LoVo (cell line): Measurements from ENCODE around the gene DMPK.
"Not testable (repeated sequence)": the region's sequence is repeated elsewhere in the genome, so short reads cannot be mapped to it uniquely, and the experiment has no call there.

ENCODE experiments used
- DNase-seq: peaks from one replicate; pipeline ENCODE4 v3.0.0-alpha.2; 2016; ENCODE audit warnings: low spot score

DMPK gene

DNA sequence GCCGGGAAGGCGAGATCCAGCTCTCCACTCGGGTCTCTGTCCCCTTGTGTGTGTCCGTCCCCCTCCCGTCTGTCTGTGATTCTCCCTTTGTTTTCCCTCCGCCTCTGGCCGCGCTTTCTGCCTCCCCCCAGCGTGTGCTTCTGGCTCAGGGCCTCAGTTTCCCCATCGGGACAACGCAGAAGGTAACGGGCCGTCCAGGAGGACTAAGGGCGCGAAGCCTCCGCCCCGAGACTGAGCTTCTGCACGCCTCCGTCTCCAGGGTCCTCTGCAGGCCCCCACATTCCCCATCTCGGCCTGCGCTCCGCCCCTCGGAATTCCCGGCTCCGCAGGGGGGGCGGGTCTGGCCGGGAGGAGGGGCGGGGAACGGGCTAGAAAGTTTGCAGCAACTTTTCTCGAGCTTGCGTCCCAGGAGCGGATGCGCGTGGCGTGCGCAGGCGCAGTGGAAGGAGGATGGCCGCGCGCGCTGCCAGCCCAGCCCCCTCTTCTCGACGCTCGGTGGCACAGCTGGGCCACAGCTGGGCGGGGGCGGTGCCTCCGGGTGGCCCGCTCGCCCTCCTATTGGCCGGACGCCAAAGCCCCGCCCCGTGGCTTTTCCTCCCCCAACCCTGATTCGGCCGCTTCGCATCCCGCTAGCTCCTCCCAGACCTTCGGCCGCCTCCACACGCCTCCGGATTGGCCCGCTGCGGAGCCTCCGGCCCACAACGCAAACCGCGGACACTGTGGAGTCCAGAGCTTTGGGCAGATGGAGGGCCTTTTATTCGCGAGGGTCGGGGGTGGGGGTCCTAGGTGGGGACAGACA is 13.1 kb downstream of the DMPK start, which contains the start of gene SIX5:
Gene SIX5, minus strand, starts transcription at position 269 of the 799 bp plus-strand sequence. CDS start 408 bp downstream, outside the sequence.
- DNase-seq, result peak; percentile 98

GRCh38 chr19:45768655-45768983 is 13.7 kb downstream of the DMPK start:
- DNase-seq, result peak; percentile 36

- DNase-seq, result peak; percentile 37
Observed at GRCh38 chr19:45767881-45768654, 14.2 kb downstream of the DMPK start.

DNA sequence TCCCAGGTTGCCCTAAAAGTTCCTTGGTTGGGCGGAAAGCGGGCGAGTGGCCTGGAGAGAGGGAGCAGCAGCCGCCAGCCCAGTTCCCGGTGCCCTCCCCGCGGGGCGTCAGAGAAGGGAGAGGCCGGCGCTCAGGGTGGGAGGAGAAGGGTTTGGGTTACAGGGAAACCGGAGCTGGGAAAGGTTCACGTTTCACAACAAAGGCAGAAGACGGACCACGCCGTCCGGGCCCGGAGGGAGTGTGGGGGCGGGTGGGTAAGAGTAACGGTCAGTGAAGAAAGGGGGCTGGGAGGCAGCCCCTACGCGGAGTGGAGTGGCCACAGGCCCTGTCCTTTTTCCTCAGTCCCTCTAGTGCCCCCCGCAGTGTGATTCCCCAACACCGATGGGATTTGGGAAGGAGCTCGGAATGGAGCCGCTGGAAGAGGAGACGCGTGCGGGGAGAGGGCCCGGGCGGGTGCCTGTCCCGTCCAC is 14.8 kb downstream of the DMPK start:
- DNase-seq, result peak; percentile 44

GRCh38 chr19:45766869-45767346 is 15.4 kb downstream of the DMPK start:
- no peak for DNase-seq

DNA sequence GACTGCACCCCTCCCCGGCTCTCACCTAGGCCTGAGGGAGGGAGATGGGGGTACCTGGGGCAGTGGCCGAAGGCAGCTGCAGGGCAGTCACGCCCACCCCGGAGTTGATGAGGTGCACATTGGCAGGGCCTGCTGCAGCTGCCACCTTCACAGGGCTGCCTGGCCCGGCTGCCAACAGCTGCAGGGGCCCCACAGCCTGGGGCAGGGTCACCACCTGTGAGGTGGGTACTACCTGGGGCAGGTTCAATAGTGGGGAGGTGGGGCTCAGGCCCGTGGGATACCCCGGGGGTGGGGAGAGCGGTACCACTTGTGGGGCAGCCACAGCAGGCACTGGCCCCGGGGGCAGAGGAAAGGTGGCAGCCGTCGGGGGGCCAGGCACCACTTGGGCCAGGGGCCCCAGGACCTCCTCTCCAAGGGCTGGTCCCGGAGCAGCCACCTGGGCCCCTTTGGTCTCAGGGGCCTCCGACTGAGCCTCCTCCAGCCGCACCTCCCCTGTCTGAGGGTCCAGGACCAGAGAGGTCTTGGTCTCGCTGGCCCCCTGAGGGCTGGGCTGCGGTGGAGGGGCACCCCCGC is 15.9 kb downstream of the DMPK start:
- DNase-seq, result no peak

DNA sequence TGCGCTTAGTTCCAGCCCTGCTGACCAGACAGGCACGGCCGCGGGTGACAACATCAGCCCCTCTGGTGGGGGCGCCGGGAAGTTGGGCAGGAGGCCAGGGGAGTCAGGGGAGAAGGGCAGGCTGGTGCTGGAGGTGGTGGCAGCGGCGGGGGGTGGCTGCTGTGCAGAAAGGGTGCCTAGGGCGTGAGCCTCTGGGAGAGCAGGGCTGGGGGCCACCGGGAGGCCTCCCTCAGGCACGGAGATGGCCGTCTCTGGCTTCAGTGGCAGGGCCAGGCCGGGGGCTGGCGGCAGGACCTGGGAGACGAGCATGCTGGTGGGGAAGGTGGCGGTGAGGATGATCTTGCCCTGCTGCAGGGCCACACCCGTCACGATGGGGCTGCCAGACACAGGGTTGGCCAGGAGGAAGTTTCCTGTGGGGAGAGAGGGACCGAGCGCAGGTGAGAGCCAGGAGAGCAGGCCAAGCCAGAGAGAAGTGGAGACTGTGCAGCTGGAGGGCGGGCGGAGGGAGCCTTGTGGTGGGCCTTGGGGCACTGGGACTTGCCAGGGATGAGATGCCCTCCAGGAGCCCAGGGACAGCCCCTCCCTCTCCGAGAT is 16.5 kb downstream of the DMPK start:
- no peak for DNase-seq

GRCh38 chr19:45764945-45765701 is 17.2 kb downstream of the DMPK start:
- DNase-seq, result no peak

GRCh38 chr19:45764475-45764874 is 17.8 kb downstream of the DMPK start:
- no peak for DNase-seq

- no peak for DNase-seq
Observed at GRCh38 chr19:45763691-45764294, 18.5 kb downstream of the DMPK start.

- no peak for DNase-seq
Observed at GRCh38 chr19:45762870-45763631, 19.2 kb downstream of the DMPK start.

DNA sequence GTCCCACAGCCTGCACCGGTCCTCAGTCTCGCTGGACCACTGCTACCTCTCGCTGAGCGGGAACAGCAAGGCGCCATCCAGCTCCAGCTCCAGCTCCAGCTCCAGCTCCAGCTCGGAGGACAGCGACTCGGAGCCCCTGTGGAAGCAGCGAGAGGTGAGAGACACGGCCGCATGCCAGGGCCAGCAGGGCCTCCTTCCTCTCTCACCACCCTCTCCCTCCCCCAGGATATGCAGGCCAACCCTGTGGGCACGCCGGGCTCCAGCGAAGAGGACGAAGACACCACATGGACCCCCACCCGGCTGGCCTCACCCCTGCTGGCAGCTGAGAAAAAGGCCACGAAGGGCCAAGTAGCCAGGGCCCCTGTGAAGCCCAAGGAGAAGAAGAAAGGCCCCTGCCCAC is 20.6 kb downstream of the DMPK start:
- DNase-seq, result no peak

DNA sequence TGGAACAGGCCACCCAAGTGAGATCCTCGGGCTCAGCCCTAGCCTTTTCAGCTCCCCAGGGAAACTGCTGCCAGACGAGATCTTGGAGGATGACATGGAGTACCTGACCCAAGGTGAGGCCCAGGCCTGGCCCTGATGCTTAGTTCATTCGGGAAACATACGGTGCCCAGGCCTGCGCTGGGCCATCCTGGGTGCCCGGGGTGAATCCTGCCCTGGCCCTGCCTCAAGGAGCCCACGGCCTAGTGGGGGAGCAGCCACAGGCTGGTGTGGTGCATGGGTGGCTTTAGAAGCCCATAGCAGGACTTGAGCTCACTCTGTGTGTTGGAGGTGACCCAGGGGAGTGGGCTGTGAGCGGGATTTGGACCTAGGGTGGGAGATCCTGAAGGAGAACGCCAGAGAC is 23.4 kb downstream of the DMPK start:
- DNase-seq, result no peak

- no peak for DNase-seq
Observed at GRCh38 chr19:45757695-45758094, 24.6 kb downstream of the DMPK start.

DNA sequence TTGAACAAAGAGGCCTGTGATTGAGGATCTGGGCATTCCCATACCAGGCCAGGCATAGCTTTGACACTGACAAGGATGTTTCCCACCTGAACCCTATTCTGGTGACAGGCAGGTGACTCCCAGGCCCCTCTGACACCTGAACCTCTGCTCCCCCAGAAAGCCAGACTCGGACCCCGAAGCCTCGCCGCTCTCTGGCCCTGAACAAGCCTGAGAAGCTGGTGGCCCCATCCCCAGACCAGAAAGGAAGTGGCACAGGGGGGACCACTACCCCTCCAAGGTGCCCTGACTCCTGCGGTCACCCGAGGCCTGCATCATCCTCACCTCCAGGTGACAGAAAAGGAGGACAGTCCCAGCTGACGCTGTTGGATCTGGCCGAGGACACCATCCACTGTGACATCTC is 28.0 kb downstream of the DMPK start:
- no peak for DNase-seq

- no peak for DNase-seq
Observed at GRCh38 chr19:45753548-45753947, 28.7 kb downstream of the DMPK start.

GRCh38 chr19:45752639-45753038 is 29.7 kb downstream of the DMPK start:
- no peak for DNase-seq

DNA sequence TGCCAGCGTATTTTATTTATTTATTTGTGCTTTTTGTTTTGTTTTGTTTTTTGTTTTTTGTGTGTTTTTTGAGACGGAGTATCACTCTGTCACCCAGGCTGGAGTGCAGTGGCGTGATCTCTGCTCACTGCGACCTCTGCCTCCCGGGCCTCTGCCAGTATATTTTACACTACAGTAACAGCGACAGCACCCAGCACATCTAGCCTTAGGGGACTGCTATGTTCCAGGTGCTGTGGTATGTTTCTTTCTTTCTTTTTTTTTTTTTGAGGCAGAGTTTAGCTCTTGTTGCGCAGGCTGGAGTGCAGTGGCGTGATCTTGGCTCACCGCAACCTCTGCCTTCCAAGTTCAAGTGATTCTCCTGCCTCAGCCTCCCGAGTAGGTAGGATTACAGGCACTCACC is 30.8 kb downstream of the DMPK start:
- DNase-seq, result not testable (repeated sequence)

DNA sequence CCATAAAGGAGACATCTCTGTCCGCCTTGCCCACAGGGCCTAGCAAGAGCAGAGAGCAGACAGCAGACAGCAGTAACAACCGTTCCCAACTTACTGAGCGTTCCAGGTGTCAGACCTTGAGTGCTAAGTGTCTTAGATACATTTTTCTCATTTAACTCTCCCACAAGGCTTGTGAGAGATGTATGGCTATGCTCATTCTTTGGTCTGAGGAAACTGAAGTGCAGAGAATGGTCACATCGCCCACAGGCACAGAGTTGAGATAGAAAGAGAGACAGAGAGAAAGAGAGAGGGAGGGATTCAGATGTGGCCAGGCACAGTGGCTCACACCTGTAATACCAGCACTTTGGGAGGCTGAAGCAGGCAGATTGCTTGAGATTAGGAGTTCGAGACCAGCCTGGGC is 34.8 kb downstream of the DMPK start:
- no peak for DNase-seq

GRCh38 chr19:45746866-45747265 is 35.4 kb downstream of the DMPK start:
- no peak for DNase-seq
